ENCODE results near the gene ADAM10.

ADAM10 gene

DNA sequence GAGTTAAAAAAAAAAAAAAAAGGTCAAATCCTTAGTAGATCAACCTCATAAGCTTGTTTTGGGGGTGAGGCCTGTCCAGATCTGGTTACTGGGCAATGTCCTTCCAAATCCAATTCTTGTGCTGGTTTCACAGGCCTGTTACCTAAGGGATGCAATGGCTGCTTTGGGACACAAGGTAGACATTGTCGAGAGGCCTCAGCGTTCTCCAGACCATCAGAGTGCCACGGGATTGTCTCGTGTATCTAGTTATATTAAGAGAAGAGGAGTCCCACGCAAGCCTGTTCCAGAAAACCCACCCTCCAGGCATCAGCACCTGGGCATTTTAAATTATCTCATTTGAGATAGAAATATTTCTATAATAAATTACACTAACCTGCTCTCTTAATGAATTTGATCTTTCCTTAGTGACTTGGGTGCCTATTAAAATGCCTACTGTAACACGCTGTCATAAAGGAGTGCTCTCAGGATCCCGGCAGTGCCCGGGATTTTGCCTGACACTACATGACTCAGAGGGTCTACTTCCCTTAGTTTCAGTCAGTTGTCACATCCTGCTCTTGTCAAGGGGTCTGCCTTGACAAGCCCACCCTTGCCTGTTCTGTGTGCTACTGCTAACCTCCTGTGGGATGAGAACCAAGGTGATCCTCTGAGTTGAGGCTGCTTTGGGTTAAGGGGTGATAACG lies 201.7 kb downstream of the ADAM10 start:
- no peak for DNase-seq

DNA sequence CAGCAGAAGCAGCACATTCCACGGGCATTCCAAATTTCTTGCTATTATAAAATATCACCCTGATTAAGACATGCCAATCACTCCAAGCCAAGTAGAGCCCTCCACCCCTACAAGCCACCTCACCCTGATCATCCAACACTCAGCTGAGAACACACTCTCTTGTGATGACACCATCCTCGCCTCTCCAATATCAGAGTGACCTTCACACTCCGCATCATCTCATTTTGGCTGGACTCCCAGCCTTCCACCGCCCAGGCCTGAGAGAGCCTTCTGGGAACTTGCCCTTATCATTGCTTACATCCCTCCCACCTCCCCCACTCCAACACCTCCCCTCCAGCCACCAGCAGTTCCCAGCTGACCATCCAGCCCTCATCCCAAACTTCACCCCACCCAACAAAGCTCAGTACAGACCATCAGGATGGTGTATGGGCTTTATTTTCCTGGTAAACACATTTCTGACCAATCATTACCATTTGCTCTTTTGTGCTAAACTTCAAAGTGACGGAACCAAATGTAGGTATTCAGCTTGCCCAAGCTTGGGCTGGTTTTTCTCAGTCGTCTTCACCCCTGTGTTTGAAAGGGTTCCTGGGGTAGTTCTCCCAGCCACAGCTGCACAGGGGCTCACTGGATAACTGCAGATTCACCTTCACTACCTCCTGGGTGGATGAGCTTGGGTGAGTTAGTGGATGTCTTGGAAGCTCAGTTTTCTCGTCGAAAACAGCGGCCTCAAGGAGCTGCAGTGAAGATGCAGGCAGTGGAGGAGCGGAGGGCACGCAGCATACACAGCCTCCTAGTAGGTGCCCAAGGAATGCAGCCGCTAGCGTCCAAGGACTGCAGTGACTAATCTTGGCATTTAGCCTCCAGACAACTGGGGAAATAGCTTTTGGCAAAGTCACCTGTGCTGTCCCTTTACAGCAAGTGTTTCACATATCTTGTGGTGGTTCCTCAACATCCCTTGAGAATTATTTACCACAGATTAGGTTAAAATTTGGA lies 202.6 kb downstream of the ADAM10 start:
- DNase-seq: no peak

DNA sequence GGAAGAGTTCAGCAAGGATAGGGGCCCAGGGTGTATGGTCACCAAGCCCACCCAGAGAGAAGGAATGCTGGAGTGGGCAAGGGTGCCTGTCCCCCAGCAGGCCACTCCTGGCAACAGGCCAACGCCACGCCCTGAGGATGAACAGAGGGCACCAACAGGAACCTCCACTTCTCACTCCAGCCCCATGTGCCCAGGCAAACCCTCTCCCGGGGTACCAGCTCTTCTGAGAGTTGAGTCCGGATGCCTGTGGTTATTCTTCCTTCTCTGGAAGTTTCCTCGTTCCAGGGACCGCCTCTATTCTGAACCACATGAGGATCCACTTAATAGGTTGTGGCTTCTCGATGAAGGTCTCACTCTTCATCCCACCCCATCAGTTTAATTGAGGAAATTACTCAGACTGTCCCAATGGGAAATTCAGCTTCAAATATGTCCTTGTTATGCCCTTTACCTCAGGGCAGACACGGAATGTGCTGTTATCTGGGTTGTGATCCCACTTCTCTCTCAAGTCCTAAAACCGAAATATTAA lies 203.4 kb downstream of the ADAM10 start:
- DNase-seq: peak; percentile 54

DNA sequence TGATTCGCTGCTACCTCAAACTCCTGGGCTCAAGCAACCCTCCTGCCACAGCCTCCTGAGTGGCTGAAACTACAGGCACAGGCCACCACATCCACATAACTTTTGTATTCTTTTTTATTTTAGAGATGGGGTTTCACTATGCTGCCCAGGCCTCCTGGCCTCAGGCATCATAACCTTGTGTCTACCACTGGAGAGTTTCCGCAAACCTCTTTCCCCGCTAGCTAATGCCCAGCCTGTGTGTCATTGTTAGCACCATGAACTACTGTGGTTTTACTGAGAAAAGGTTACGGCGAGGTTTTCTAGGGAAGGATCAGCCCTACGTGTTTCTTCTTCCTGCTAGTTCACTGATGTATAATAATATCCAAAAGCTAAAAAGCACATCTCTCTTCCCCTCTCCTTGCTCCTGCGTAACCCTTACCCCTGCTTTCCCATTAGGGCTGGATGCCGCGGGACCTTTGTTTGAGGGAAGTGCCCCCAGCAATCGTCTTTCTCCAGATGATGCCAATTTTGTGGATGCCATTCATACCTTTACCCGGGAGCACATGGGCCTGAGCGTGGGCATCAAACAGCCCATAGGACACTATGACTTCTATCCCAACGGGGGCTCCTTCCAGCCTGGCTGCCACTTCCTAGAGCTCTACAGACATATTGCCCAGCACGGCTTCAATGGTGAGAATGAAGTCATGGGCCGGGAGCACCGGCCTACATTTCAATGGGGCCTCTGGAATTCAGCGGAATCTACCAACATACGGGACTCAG lies 204.0 kb downstream of the ADAM10 start:
- peak; percentile 65 for DNase-seq

DNA sequence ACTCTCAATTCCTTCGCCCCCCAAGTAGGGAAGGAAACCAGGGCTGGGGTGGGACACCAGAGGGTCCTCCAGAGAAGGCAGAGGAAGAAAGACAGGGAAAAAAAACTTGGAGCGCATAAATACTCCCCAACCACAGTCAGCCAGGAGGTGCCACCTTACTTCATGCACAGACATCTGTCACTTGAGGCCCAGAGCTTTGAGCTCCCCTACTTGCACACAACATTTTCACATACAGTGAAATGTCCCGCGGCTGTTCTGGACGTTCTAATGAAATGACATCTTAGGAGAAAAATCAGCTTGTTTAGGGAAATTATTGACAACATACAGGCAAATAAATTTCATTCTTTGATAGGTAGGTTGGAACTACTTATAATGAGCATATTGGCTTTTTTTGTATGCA lies 204.8 kb downstream of the ADAM10 start:
- DNase-seq: no peak

DNA sequence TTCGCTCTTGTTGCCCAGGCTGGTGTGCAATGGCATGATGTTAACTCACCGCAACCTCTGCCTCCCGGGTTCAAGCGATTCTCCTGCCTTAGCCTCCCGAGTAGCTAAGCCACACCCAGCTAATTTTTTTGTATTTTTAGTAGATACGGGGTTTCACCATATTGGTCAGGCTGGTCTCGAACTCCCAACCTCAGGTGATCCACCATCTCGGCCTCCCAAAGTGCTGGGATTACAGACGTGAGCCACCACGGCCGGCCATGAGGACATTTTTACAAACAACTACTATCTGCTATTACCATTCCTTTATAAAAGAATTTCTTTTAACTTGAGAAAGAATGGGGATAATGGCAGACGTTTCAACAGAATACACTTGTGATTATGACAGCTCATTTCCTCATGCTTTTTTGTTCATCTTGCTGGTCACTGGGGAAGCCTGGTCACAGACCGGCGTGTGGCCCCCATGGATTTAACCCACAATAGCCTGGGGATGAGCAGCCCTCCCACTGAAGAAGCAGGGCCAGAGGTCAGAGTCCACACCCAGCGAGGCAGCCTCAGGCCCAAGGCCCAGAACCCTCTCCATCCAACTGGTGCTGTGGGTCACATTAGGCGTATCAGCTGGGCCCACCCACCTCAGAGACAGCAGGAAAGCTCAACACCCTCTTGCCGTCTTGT lies 205.7 kb downstream of the ADAM10 start:
- DNase-seq: no peak

DNA sequence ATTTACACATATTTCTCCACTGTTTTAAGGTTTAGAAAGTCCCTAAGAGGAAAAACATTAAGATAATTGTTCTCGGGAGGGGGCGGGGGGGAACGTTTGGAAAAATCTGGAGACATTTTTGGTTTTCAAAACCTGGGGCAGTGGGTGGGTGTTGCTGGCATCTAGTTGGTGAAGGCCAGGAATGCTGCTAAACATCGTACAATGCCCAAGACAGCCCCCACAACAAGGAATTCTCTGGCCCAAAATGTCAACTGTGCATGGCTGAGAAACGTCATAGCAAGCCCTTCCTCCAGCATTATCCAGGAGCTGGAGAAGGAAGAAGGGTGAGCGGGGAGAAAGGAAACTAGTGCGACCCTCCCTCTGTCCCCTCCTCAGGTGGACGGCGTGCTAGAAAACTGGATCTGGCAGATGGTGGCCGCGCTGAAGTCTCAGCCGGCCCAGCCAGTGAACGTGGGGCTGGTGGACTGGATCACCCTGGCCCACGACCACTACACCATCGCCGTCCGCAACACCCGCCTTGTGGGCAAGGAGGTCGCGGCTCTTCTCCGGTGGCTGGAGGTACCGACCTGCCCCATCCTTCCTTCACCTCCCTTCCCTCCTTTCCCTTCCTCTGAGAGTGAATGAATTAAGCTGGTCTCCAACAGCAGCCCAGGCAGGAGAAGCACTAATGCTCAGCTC lies 208.0 kb downstream of the ADAM10 start:
- DNase-seq: no peak

DNA sequence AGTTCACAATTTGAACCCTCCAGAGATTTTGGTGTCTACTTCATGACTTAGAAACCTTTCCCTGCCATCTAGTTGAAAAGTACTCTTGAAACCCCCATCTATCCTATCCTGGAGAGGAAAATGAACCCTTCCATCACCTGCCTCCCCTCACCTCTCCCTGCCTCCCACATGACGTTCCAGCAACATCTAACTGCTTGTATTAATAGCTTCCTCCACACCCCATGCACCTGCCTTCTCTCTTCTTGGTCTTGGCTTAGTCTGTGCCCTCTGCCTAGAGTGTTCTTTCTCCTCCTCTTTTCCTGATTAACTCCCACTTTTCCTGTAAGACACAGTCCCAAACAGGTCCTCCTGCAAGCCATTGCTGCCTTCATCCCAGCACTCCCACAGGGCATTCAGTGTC lies 210.0 kb downstream of the ADAM10 start:
- no peak for DNase-seq

DNA sequence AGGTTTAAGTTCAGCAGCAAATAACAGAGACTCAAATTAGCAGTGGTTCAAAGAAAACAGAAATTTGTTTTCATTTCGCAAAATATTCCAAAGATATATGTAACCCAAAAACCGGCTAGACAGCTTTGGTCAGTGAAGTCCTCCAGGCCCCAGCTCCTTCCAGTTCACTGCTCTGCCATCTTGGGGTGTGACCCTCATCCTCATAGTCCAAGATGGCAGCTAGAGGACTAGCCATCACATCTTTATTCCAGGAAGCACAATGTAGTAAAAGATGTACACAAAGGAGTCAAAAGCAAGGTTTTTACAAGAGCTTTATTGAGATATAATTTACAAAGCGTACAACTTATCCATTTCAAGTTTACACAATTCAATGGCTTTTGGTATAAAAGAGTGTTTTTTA lies 210.6 kb downstream of the ADAM10 start:
- DNase-seq: no peak
